ENCODE measurements around the gene OR52E5.

The OR52E5 gene

GRCh38 chr11:5931061-5931460 is 38.1 kb downstream of the OR52E5 start:
- no peaks in the 10 kb centered on the region for H3K27me3 ChIP-seq (ENCODE audit: control insufficient read depth in 1 of 2, insufficient read depth in 2 of 2, low read length in 2 of 2)
- H3K36me3 ChIP-seq (ENCODE audit: control insufficient read depth in 1 of 2, insufficient read depth in 2 of 2, low read length in 2 of 2) = no peaks in the 10 kb centered on the region
- no peak overlapping the region for H3K27ac ChIP-seq (ENCODE audit: low read depth, low read length)
- H3K4me3 ChIP-seq (ENCODE audit: low read depth in 1 of 2, low read length in 2 of 2) = no peak overlapping the region
- no peaks in the 10 kb centered on the region for H3K4me1 ChIP-seq (ENCODE audit: control insufficient read depth in 1 of 2, insufficient read depth in 2 of 2, low read length in 2 of 2)
- peaks cover 3 to 11% of the 10 kb centered on the region in 2 donors for H3K9me3 ChIP-seq (ENCODE audit: control insufficient read depth in 1 of 2, low read length in 2 of 2)
- no peak overlapping the region for H3K9ac ChIP-seq (ENCODE audit: low read depth in 1 of 2, low read length in 2 of 2)

GRCh38 chr11:5932671-5933070 is 39.7 kb downstream of the OR52E5 start:
- peaks cover 3 to 11% of the 10 kb centered on the region in 2 donors for H3K9me3 ChIP-seq (ENCODE audit: control insufficient read depth in 1 of 2, low read length in 2 of 2)
- H3K4me1 ChIP-seq (ENCODE audit: control insufficient read depth in 1 of 2, insufficient read depth in 2 of 2, low read length in 2 of 2) = no peaks in the 10 kb centered on the region
- no peak overlapping the region for H3K9ac ChIP-seq (ENCODE audit: low read depth in 1 of 2, low read length in 2 of 2)
- H3K27ac ChIP-seq (ENCODE audit: low read depth, low read length) = no peak overlapping the region
- H3K27me3 ChIP-seq (ENCODE audit: control insufficient read depth in 1 of 2, insufficient read depth in 2 of 2, low read length in 2 of 2) = no peaks in the 10 kb centered on the region
- H3K36me3 ChIP-seq (ENCODE audit: control insufficient read depth in 1 of 2, insufficient read depth in 2 of 2, low read length in 2 of 2) = no peaks in the 10 kb centered on the region
- H3K4me3 ChIP-seq (ENCODE audit: low read depth in 1 of 2, low read length in 2 of 2) = no peak overlapping the region

- Histone ChIP-seq H3K27me3 (ENCODE audit: control insufficient read depth in 1 of 2, insufficient read depth in 2 of 2, low read length in 2 of 2) (no peaks in the 10 kb centered on the region), H3K4me3 (ENCODE audit: low read depth in 1 of 2, low read length in 2 of 2) (no peak overlapping the region), H3K4me1 (ENCODE audit: control insufficient read depth in 1 of 2, insufficient read depth in 2 of 2, low read length in 2 of 2) (no peaks in the 10 kb centered on the region), H3K9me3 (ENCODE audit: control insufficient read depth in 1 of 2, low read length in 2 of 2) (peaks cover 3 to 8% of the 10 kb centered on the region in 2 donors), H3K9ac (ENCODE audit: low read depth in 1 of 2, low read length in 2 of 2) (no peak overlapping the region), H3K27ac (ENCODE audit: low read depth, low read length) (no peak overlapping the region), H3K36me3 (ENCODE audit: control insufficient read depth in 1 of 2, insufficient read depth in 2 of 2, low read length in 2 of 2) (no peaks in the 10 kb centered on the region)
These were observed 40.1 kb downstream of the OR52E5 start for GRCh38 chr11:5933116-5933515.

GRCh38 chr11:5937868-5938602 is 45.0 kb downstream of the OR52E5 start:
- no peak overlapping the region for H3K27ac ChIP-seq (ENCODE audit: low read depth, low read length)
- H3K9me3 ChIP-seq (ENCODE audit: control insufficient read depth in 1 of 2, low read length in 2 of 2) = no peaks in the 10 kb centered on the region

DNA sequence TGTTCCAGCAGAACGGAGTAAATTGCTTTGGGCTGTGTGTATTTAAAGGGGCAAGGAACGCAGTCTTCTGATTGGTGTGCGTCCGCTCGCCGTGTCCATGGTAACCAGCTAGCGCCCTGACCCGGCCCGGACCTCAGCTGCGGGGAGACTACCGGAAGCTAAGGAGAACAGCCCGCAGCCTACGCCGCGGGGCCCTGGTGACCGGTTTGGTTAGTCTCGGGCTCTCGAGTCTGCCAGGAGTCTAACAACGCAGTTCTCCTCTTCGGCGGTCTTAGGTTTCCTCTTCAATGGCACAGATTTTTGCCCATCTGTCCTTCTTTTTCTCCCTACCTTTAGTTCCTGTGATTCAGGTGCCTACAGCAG is 45.6 kb downstream of the OR52E5 start:
- Histone ChIP-seq H3K4me3 (ENCODE audit: low read depth in 1 of 2, low read length in 2 of 2) (no peak overlapping the region), H3K36me3 (ENCODE audit: control insufficient read depth in 1 of 2, insufficient read depth in 2 of 2, low read length in 2 of 2) (no peaks in the 10 kb centered on the region), H3K27ac (ENCODE audit: low read depth, low read length) (no peak overlapping the region)

More at GRCh38 chr11:5937868-5938602, 45.0 kb downstream of the OR52E5 start:
- no peak overlapping the region for H3K4me3 ChIP-seq (ENCODE audit: low read depth in 1 of 2, low read length in 2 of 2)
- H3K9ac ChIP-seq (ENCODE audit: low read depth in 1 of 2, low read length in 2 of 2) = no peak overlapping the region
- no peaks in the 10 kb centered on the region for H3K27me3 ChIP-seq (ENCODE audit: control insufficient read depth in 1 of 2, insufficient read depth in 2 of 2, low read length in 2 of 2)
- H3K36me3 ChIP-seq (ENCODE audit: control insufficient read depth in 1 of 2, insufficient read depth in 2 of 2, low read length in 2 of 2) = no peaks in the 10 kb centered on the region
- no peaks in the 10 kb centered on the region for H3K4me1 ChIP-seq (ENCODE audit: control insufficient read depth in 1 of 2, insufficient read depth in 2 of 2, low read length in 2 of 2)

GRCh38 chr11:5940748-5941147 is 47.7 kb downstream of the OR52E5 start:
- H3K4me3 ChIP-seq (ENCODE audit: low read depth in 1 of 2, low read length in 2 of 2) = no peak overlapping the region
- H3K27ac ChIP-seq (ENCODE audit: low read depth, low read length) = no peak overlapping the region
- no peak overlapping the region for H3K9ac ChIP-seq (ENCODE audit: low read depth in 1 of 2, low read length in 2 of 2)
- no peaks in the 10 kb centered on the region for H3K36me3 ChIP-seq (ENCODE audit: control insufficient read depth in 1 of 2, insufficient read depth in 2 of 2, low read length in 2 of 2)
- H3K4me1 ChIP-seq (ENCODE audit: control insufficient read depth in 1 of 2, insufficient read depth in 2 of 2, low read length in 2 of 2) = no peaks in the 10 kb centered on the region
- no peaks in the 10 kb centered on the region for H3K9me3 ChIP-seq (ENCODE audit: control insufficient read depth in 1 of 2, low read length in 2 of 2)
- H3K27me3 ChIP-seq (ENCODE audit: control insufficient read depth in 1 of 2, insufficient read depth in 2 of 2, low read length in 2 of 2) = no peaks in the 10 kb centered on the region

More for the DNA sequence above, 45.6 kb downstream of the OR52E5 start:
- H3K4me1 ChIP-seq (ENCODE audit: control insufficient read depth in 1 of 2, insufficient read depth in 2 of 2, low read length in 2 of 2) = no peaks in the 10 kb centered on the region
- H3K9ac ChIP-seq (ENCODE audit: low read depth in 1 of 2, low read length in 2 of 2) = no peak overlapping the region
- no peaks in the 10 kb centered on the region for H3K9me3 ChIP-seq (ENCODE audit: control insufficient read depth in 1 of 2, low read length in 2 of 2)
- H3K27me3 ChIP-seq (ENCODE audit: control insufficient read depth in 1 of 2, insufficient read depth in 2 of 2, low read length in 2 of 2) = no peaks in the 10 kb centered on the region

GRCh38 chr11:5941951-5942350 is 48.9 kb downstream of the OR52E5 start, which contains the start of gene OR56A3:
OR56A3 (plus strand) TSS chr11:5942251; CDS start chr11:5947347, 5,096 bp downstream.
- no peaks in the 10 kb centered on the region for H3K9me3 ChIP-seq (ENCODE audit: control insufficient read depth in 1 of 2, low read length in 2 of 2)
- no peaks in the 10 kb centered on the region for H3K4me1 ChIP-seq (ENCODE audit: control insufficient read depth in 1 of 2, insufficient read depth in 2 of 2, low read length in 2 of 2)
- H3K9ac ChIP-seq (ENCODE audit: low read depth in 1 of 2, low read length in 2 of 2) = no peak within 1 kb of the TSS
- no peak within 1 kb of the TSS for H3K4me3 ChIP-seq (ENCODE audit: low read depth in 1 of 2, low read length in 2 of 2)
- H3K27me3 ChIP-seq (ENCODE audit: control insufficient read depth in 1 of 2, insufficient read depth in 2 of 2, low read length in 2 of 2) = no peaks in the 10 kb centered on the region
- H3K27ac ChIP-seq (ENCODE audit: low read depth, low read length) = no peak within 1 kb of the TSS
- H3K36me3 ChIP-seq (ENCODE audit: control insufficient read depth in 1 of 2, insufficient read depth in 2 of 2, low read length in 2 of 2) = no peaks in the 10 kb centered on the region

Data from duodenal mucosa (tissue), 2 donors.